Right renal pelvis (tissue), 4 donors: ENCODE results near the gene ZNF407. TPM values are rescaled to one million over a fixed set of nuclear protein-coding genes. Genes with fewer than 3 reads are reported as not detected.

Experiments used
- DNase-seq, 4 donors: peaks; one replicate each; pipeline ENCODE4 v3.0.0-alpha.2; 2013; ENCODE audit warnings: low read depth in 4 of 4, low spot score in 3 of 4, missing footprints in 1 of 4
- polyA plus RNA-seq, 4 donors: library from polyadenylated mRNA; unstranded; fragments of 120-200 nt; gene quantifications; one replicate each; pipeline ENCODE4 v1.2.1, GENCODE V29; 2013; ENCODE audit not compliant: insufficient read length in 4 of 4

The ZNF407 gene
- polyA plus RNA-seq, 4 donors, result 9.6 to 11.6 (median 10.0) TPM

GRCh38 chr18:74994502-74995418, 397.1 kb downstream of the ZNF407 start:
- DNase-seq, result no peak

- no peak for DNase-seq
Measured at GRCh38 chr18:74995419-74995736, 397.7 kb downstream of the ZNF407 start.

GRCh38 chr18:74996055-74996454, 398.4 kb downstream of the ZNF407 start:
- no peak for DNase-seq

- no peak for DNase-seq
Measured at GRCh38 chr18:74996996-74997395, 399.3 kb downstream of the ZNF407 start.

- no peak for DNase-seq
Measured at GRCh38 chr18:75000920-75001319, 403.2 kb downstream of the ZNF407 start.

- no peak for DNase-seq
Measured at GRCh38 chr18:75003039-75003438, 405.4 kb downstream of the ZNF407 start.

- DNase-seq, result no peak
Measured at GRCh38 chr18:75003764-75004690, 406.4 kb downstream of the ZNF407 start.

GRCh38 chr18:75005626-75006025, 408.0 kb downstream of the ZNF407 start:
- no peak for DNase-seq

GRCh38 chr18:75008186-75008585, 410.5 kb downstream of the ZNF407 start:
- DNase-seq, result no peak

- no peak for DNase-seq
Measured at GRCh38 chr18:75009296-75009695, 411.6 kb downstream of the ZNF407 start.

- no peak for DNase-seq
Measured at GRCh38 chr18:75009878-75010277, 412.2 kb downstream of the ZNF407 start.

- DNase-seq, result no peak
Measured at GRCh38 chr18:75010278-75010677, 412.6 kb downstream of the ZNF407 start.

- DNase-seq, result no peak
Measured at GRCh38 chr18:75010689-75011088, 413.0 kb downstream of the ZNF407 start.

GRCh38 chr18:75016025-75016717, 418.5 kb downstream of the ZNF407 start:
- no peak for DNase-seq

GRCh38 chr18:75023473-75023872, 425.8 kb downstream of the ZNF407 start:
- DNase-seq, result no peak

GRCh38 chr18:75024871-75025270, 427.2 kb downstream of the ZNF407 start:
- no peak for DNase-seq

- no peak for DNase-seq
Measured at GRCh38 chr18:75025573-75025972, 427.9 kb downstream of the ZNF407 start.

GRCh38 chr18:75029481-75029880, 431.8 kb downstream of the ZNF407 start:
- no peak for DNase-seq

- DNase-seq, result no peak
Measured at GRCh38 chr18:75031717-75032317, 434.1 kb downstream of the ZNF407 start.

GRCh38 chr18:75033516-75033915, 435.8 kb downstream of the ZNF407 start:
- no peak for DNase-seq

GRCh38 chr18:75034937-75035336, 437.3 kb downstream of the ZNF407 start:
- DNase-seq, result no peak
